GM23338 (cell line): Measurements from ENCODE around the gene CD40. TPM values are rescaled to one million over a fixed set of nuclear protein-coding genes. Genes with fewer than 3 reads are reported as not detected.

Experiments
- ATAC-seq: fragments of 200-7000 bp; cut with Tn5 transposase; 3 replicates; pipeline ENCODE4 v1.9.1; 2020
- DNase-seq: peaks from one replicate; pipeline ENCODE4 v3.0.0-alpha.2; 2015; ENCODE audit warnings: low spot score
- H2AFZ ChIP-seq: fragments of 200-600 bp; sonication (generic); 2 replicates; pipeline ENCODE4 v1.8.0; 2016; ENCODE audit warnings: antibody characterized with exemption, mild to moderate bottlenecking, moderate library complexity
- H3F3A ChIP-seq: fragments of 200-600 bp; sonication (generic); replicated peaks from 2 replicates; pipeline ENCODE4 v1.8.0; 2017; ENCODE audit warnings: antibody characterized with exemption, mixed run types, low read depth
- H3K27ac ChIP-seq: fragments of 200-600 bp; sonication (generic); 2 replicates; pipeline ENCODE4 v1.6.1; 2016; ENCODE audit warnings: low read depth
- H3K27me3 ChIP-seq: fragments of 200-600 bp; sonication (generic); 2 replicates; pipeline ENCODE4 v1.8.0; 2016; ENCODE audit warnings: mild to moderate bottlenecking, mixed run types, moderate library complexity; ENCODE audit not compliant: insufficient read depth
- H3K36me3 ChIP-seq: fragments of 200-600 bp; sonication (generic); 2 replicates; pipeline ENCODE4 v1.8.0; 2016; ENCODE audit warnings: mild to moderate bottlenecking; ENCODE audit not compliant: insufficient read depth
- H3K4me1 ChIP-seq: fragments of 200-600 bp; sonication (generic); 2 replicates; pipeline ENCODE4 v1.8.0; 2016; ENCODE audit warnings: mild to moderate bottlenecking, moderate library complexity; ENCODE audit not compliant: insufficient read depth
- H3K4me2 ChIP-seq: fragments of 200-600 bp; sonication (generic); 2 replicates; pipeline ENCODE4 v1.7.1; 2017; ENCODE audit warnings: mixed run types
- H3K4me3 ChIP-seq: fragments of 200-600 bp; sonication (generic); 2 replicates; pipeline ENCODE4 v1.6.1; 2016; ENCODE audit warnings: mixed run types
- H3K79me2 ChIP-seq: fragments of 200-600 bp; sonication (generic); replicated peaks from 2 replicates; pipeline ENCODE4 v1.8.0; 2017; ENCODE audit warnings: mild to moderate bottlenecking; ENCODE audit not compliant: insufficient read depth
- H3K9me2 ChIP-seq: fragments of 200-600 bp; sonication (generic); 2 replicates; pipeline ENCODE4 v1.8.0; 2017; ENCODE audit not compliant: insufficient read depth
- H4K20me1 ChIP-seq: fragments of 200-600 bp; sonication (generic); replicated peaks from 2 replicates; pipeline ENCODE4 v1.8.0; 2017; ENCODE audit warnings: mild to moderate bottlenecking; ENCODE audit not compliant: insufficient read depth
- H3K27ac Mint-ChIP-seq: 2 replicates; pipeline ENCODE4 v1.8.0; 2020; ENCODE audit warnings: inconsistent platforms, mild to moderate bottlenecking, moderate library complexity, mixed read lengths
- H3K27me3 Mint-ChIP-seq: 3 replicates; pipeline ENCODE4 v1.8.0; 2022; ENCODE audit warnings: low read depth, mild to moderate bottlenecking, moderate library complexity, mixed read lengths, inconsistent platforms; ENCODE audit not compliant: insufficient read depth, poor library complexity
- H3K36me3 Mint-ChIP-seq: 3 replicates; pipeline ENCODE4 v1.8.0; 2021; ENCODE audit warnings: low read depth, mild to moderate bottlenecking, inconsistent platforms, moderate library complexity, mixed read lengths
- H3K4me1 Mint-ChIP-seq: 3 replicates; pipeline ENCODE4 v1.8.0; 2020; ENCODE audit warnings: mild to moderate bottlenecking, inconsistent platforms, mixed read lengths
- H3K4me3 Mint-ChIP-seq: 3 replicates; pipeline ENCODE4 v1.8.0; 2021; ENCODE audit warnings: moderate library complexity, mild to moderate bottlenecking, inconsistent platforms, mixed read lengths
- H3K9me3 Mint-ChIP-seq: 3 replicates; pipeline ENCODE4 v1.8.0; 2020; ENCODE audit warnings: moderate library complexity, mild to moderate bottlenecking, inconsistent platforms, mixed read lengths
- CREB1 ChIP-seq: fragments of 250-450 bp; sonication (Bioruptor Pico); IDR thresholded peaks from 2 replicates; pipeline ENCODE4 v1.5.0; 2020; ENCODE audit warnings: low read depth, mild to moderate bottlenecking, moderate library complexity
- EZH2phosphoT487 ChIP-seq: fragments of 200-600 bp; sonication (generic); IDR thresholded peaks from one replicate; pipeline ENCODE4 v1.8.1; 2018; ENCODE audit warnings: antibody characterized with exemption; ENCODE audit not compliant: unreplicated experiment
- JUNB ChIP-seq: IDR thresholded peaks from one replicate; pipeline ENCODE4 v1.6.1; 2016; ENCODE audit warnings: antibody characterized with exemption; ENCODE audit not compliant: unreplicated experiment
- NANOG ChIP-seq: IDR thresholded peaks from 2 replicates; pipeline ENCODE4 v1.6.1; 2016; ENCODE audit warnings: antibody characterized with exemption, borderline replicate concordance
- POLR2AphosphoS5 ChIP-seq: IDR thresholded peaks from 2 replicates; pipeline ENCODE4 v1.6.1; 2016; ENCODE audit warnings: antibody characterized with exemption, low read depth
- STAT1 ChIP-seq: IDR thresholded peaks from one replicate; pipeline ENCODE4 v1.6.1; 2016; ENCODE audit warnings: antibody characterized with exemption; ENCODE audit not compliant: unreplicated experiment
- ZNF114 ChIP-seq: fragments of 250-450 bp; sonication (Bioruptor Pico); IDR thresholded peaks from 2 replicates; pipeline ENCODE4 v1.5.0; 2020; ENCODE audit warnings: mild to moderate bottlenecking, moderate library complexity
- ZNF331 ChIP-seq: fragments of 250-450 bp; sonication (Bioruptor Pico); IDR thresholded peaks from 2 replicates; pipeline ENCODE4 v1.5.0; 2020; ENCODE audit warnings: low read depth, mild to moderate bottlenecking, moderate library complexity
- polyA plus RNA-seq: library from polyadenylated mRNA; unstranded; fragments of >200 nt; fragmentation: Nextera tagmentation; extraction: Ambion mirVana; gene quantifications from 2 replicates; pipeline ENCODE4 v1.2.1, GENCODE V29; 2016
- total RNA-seq: library from RNA; depleted of rRNA; stranded (reverse); fragments of >200 nt; shearing (Covaris generic); gene quantifications from 2 replicates; pipeline ENCODE4 v1.2.3, GENCODE V29; 2014
- TF ChIP-seq, protein P1 (sequence below): fragments of 250-450 bp; sonication (Bioruptor Pico); IDR thresholded peaks from 2 replicates; pipeline ENCODE4 v1.5.0; 2020; ENCODE audit warnings: mild to moderate bottlenecking, moderate library complexity
- TF ChIP-seq, protein P2 (sequence below), 2 experiments: fragments of 200-600 bp in 1 of 2; sonication (generic) in 1 of 2; conservative IDR thresholded peaks; 2 replicates each; pipeline versions ENCODE4 v1.5.1 to v1.6.1; 2016 to 2017; ENCODE audit warnings: antibody characterized with exemption in 2 of 2, low read depth in 2 of 2, mild to moderate bottlenecking in 2 of 2, moderate library complexity in 1 of 2

Gene CD40
- total and polyA plus RNA-seq, 2 experiments from 2014 or later: 15.4 to 18.9 TPM

DNA sequence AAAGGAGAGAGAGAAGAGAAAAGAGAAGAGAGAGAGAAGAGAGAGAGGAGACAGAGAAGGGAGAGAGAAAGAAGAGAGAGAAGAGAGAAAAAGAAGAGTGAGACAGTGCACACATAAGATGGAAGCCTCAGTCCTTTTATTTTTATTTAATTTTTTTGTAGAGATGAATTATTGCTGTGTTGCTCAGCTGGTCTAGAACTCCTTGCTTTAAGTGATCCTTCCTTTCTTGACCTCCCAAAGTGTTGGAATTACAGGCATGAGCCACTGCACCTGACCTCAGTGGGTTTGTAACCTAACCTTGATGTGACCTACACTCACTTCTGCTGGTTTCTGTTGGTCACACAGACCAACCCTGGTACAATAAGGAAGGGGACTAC lies 6.3 kb upstream of the CD40 start:
- H3K27me3 Mint-ChIP-seq: peaks cover 8% of the 10 kb centered on the region

DNA sequence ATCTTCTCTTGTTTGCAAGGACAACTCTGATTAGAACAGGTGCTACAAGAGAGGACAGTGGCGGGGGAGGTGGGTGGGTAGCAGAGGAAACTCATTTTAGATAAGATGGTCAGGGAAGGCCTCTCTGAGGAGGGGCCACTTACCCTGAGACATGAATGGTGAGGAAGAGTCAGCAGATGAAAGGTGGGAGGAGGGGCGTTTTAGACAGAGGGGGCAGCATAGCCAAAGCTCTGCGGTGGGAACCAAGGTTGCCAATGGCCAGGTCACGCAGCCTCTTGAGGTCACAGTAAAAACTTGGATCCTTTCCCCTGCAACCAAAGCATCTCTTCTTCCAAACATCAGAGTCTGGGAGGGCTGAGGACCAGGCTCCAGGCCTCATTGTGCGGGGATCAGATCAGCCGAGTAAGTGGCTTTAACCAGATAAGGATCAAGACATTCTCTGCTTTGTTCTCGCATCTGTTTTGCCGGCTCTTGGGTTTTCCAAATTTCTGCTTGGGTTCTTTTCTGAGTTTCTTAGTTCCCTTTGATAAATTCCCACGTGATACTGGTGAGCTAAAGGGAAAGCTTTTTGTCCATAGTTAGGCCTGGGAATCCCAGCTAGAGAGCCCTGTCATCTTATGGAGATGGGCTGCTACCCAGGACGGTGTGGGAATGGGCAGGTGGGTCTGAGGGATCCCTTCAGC lies 5.5 kb upstream of the CD40 start:
- TF ChIP-seq ZNF331 (no peak), ZNF114 (CRISPR knock-in tag) (no peak), NANOG (no peak), STAT1 (no peak), JUNB (no peak), POLR2AphosphoS5 (no peak), EZH2phosphoT487 (no peak)
- DNase-seq: no peak
- Histone ChIP-seq H3K4me1 (no peaks in the 10 kb centered on the region), H3K79me2 (no peaks in the 10 kb centered on the region), H3K9me2 (no peaks in the 10 kb centered on the region), H3F3A (0 out of 2 replicates have a peak, but pooled peaks cover under 1% of the 10 kb centered on the region), H3K4me3 (no peak overlapping the region), H3K27ac (no peak overlapping the region), H3K36me3 (no peaks in the 10 kb centered on the region), H4K20me1 (no peaks in the 10 kb centered on the region), H3K27me3 (peaks cover 32% of the 10 kb centered on the region), H3K4me2 (0 out of 2 replicates have a peak overlapping the region, but pooled peaks have one; percentile 26), H2AFZ (peak overlapping the region; percentile 43; the same call in 1 of the 2 replicates)
- Mint-ChIP-seq H3K4me1 (no peaks in the 10 kb centered on the region), H3K36me3 (no peaks in the 10 kb centered on the region), H3K4me3 (no peak overlapping the region), H3K27ac (no peak overlapping the region), H3K9me3 (no peaks in the 10 kb centered on the region), H3K27me3 (peaks cover 11% of the 10 kb centered on the region)
- no peak for ATAC-seq

More for the DNA sequence above, 6.3 kb upstream of the CD40 start:
- Histone ChIP-seq H3K4me2 (no peak overlapping the region), H3K4me1 (no peaks in the 10 kb centered on the region), H2AFZ (0 out of 2 replicates have a peak overlapping the region, but pooled peaks have one; percentile 43), H3K36me3 (no peaks in the 10 kb centered on the region), H3F3A (no peaks in the 10 kb centered on the region), H3K4me3 (no peak overlapping the region), H4K20me1 (no peaks in the 10 kb centered on the region), H3K9me2 (no peaks in the 10 kb centered on the region), H3K27me3 (peaks cover 24% of the 10 kb centered on the region), H3K79me2 (no peaks in the 10 kb centered on the region), H3K27ac (no peak overlapping the region)
- no peak for ATAC-seq
- no peak for DNase-seq
- H3K4me3 Mint-ChIP-seq: no peak overlapping the region
- H3K36me3 Mint-ChIP-seq: no peaks in the 10 kb centered on the region
- no peaks in the 10 kb centered on the region for H3K9me3 Mint-ChIP-seq
- no peaks in the 10 kb centered on the region for H3K4me1 Mint-ChIP-seq
- no peak overlapping the region for H3K27ac Mint-ChIP-seq
- TF ChIP-seq ZNF114 (CRISPR knock-in tag): no peak

DNA sequence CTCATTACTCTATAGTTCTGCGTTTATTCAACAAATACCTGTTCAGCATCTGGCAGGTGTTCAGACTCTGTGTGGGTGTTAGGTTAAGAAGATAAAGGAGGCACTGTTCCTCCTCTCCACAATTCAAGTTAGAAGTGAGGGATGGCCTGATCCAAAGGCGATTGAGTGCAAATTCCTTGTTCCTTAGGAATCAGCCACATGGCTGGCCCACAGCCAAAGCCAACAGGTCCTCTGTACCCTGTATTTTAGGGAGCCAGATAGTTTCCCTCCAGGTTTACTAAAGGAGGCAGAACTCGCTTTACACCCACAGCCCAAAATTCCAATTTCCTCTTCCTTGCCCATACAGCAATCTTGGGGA lies 5.0 kb upstream of the CD40 start:
- Histone ChIP-seq H4K20me1 (no peaks in the 10 kb centered on the region), H3K9me2 (no peaks in the 10 kb centered on the region), H3F3A (0 out of 2 replicates have a peak, but pooled peaks cover 3% of the 10 kb centered on the region), H3K36me3 (no peaks in the 10 kb centered on the region), H3K4me3 (no peak overlapping the region), H2AFZ (no peak overlapping the region), H3K4me2 (no peak overlapping the region), H3K27me3 (peaks cover 35% of the 10 kb centered on the region), H3K27ac (no peak overlapping the region), H3K79me2 (no peaks in the 10 kb centered on the region), H3K4me1 (no peaks in the 10 kb centered on the region)
- Mint-ChIP-seq H3K27ac (no peak overlapping the region), H3K36me3 (no peaks in the 10 kb centered on the region), H3K27me3 (peaks cover 17% of the 10 kb centered on the region), H3K4me1 (no peaks in the 10 kb centered on the region), H3K4me3 (no peak overlapping the region), H3K9me3 (no peaks in the 10 kb centered on the region)
- no peak for DNase-seq
- no peak for ATAC-seq
- TF ChIP-seq, protein P1, sequence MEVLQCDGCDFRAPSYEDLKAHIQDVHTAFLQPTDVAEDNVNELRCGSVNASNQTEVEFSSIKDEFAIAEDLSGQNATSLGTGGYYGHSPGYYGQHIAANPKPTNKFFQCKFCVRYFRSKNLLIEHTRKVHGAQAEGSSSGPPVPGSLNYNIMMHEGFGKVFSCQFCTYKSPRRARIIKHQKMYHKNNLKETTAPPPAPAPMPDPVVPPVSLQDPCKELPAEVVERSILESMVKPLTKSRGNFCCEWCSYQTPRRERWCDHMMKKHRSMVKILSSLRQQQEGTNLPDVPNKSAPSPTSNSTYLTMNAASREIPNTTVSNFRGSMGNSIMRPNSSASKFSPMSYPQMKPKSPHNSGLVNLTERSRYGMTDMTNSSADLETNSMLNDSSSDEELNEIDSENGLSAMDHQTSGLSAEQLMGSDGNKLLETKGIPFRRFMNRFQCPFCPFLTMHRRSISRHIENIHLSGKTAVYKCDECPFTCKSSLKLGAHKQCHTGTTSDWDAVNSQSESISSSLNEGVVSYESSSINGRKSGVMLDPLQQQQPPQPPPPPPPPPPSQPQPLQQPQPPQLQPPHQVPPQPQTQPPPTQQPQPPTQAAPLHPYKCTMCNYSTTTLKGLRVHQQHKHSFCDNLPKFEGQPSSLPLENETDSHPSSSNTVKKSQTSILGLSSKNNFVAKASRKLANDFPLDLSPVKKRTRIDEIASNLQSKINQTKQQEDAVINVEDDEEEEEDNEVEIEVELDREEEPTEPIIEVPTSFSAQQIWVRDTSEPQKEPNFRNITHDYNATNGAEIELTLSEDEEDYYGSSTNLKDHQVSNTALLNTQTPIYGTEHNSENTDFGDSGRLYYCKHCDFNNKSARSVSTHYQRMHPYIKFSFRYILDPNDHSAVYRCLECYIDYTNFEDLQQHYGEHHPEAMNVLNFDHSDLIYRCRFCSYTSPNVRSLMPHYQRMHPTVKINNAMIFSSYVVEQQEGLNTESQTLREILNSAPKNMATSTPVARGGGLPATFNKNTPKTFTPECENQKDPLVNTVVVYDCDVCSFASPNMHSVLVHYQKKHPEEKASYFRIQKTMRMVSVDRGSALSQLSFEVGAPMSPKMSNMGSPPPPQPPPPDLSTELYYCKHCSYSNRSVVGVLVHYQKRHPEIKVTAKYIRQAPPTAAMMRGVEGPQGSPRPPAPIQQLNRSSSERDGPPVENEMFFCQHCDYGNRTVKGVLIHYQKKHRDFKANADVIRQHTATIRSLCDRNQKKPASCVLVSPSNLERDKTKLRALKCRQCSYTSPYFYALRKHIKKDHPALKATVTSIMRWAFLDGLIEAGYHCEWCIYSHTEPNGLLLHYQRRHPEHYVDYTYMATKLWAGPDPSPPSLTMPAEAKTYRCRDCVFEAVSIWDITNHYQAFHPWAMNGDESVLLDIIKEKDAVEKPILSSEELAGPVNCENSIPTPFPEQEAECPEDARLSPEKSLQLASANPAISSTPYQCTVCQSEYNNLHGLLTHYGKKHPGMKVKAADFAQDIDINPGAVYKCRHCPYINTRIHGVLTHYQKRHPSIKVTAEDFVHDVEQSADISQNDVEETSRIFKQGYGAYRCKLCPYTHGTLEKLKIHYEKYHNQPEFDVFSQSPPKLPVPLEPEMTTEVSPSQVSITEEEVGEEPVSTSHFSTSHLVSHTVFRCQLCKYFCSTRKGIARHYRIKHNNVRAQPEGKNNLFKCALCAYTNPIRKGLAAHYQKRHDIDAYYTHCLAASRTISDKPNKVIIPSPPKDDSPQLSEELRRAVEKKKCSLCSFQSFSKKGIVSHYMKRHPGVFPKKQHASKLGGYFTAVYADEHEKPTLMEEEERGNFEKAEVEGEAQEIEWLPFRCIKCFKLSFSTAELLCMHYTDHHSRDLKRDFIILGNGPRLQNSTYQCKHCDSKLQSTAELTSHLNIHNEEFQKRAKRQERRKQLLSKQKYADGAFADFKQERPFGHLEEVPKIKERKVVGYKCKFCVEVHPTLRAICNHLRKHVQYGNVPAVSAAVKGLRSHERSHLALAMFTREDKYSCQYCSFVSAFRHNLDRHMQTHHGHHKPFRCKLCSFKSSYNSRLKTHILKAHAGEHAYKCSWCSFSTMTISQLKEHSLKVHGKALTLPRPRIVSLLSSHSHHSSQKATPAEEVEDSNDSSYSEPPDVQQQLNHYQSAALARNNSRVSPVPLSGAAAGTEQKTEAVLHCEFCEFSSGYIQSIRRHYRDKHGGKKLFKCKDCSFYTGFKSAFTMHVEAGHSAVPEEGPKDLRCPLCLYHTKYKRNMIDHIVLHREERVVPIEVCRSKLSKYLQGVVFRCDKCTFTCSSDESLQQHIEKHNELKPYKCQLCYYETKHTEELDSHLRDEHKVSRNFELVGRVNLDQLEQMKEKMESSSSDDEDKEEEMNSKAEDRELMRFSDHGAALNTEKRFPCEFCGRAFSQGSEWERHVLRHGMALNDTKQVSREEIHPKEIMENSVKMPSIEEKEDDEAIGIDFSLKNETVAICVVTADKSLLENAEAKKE (CRISPR knock-in tag): no peak
- TF ChIP-seq ZNF331 (no peak), CREB1 (CRISPR knock-in tag) (no peak), JUNB (no peak)
- TF ChIP-seq, protein P2, sequence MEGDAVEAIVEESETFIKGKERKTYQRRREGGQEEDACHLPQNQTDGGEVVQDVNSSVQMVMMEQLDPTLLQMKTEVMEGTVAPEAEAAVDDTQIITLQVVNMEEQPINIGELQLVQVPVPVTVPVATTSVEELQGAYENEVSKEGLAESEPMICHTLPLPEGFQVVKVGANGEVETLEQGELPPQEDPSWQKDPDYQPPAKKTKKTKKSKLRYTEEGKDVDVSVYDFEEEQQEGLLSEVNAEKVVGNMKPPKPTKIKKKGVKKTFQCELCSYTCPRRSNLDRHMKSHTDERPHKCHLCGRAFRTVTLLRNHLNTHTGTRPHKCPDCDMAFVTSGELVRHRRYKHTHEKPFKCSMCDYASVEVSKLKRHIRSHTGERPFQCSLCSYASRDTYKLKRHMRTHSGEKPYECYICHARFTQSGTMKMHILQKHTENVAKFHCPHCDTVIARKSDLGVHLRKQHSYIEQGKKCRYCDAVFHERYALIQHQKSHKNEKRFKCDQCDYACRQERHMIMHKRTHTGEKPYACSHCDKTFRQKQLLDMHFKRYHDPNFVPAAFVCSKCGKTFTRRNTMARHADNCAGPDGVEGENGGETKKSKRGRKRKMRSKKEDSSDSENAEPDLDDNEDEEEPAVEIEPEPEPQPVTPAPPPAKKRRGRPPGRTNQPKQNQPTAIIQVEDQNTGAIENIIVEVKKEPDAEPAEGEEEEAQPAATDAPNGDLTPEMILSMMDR (conservative IDR thresholded peaks at IDR 0.05; ENCODE audit: low read depth in 2 of 2): no peak
